GM19455 (cell line): Measurements from ENCODE around the gene ERCC6L.
"Not testable (repeated sequence)": the region's sequence is repeated elsewhere in the genome, so short reads cannot be mapped to it uniquely, and the experiment has no call there.

Experiments
- ATAC-seq: cut with Tn5 transposase; IDR thresholded peaks from one replicate; pipeline ENCODE4 v1.9.1; 2021; ENCODE audit not compliant: unreplicated experiment

ERCC6L gene

DNA sequence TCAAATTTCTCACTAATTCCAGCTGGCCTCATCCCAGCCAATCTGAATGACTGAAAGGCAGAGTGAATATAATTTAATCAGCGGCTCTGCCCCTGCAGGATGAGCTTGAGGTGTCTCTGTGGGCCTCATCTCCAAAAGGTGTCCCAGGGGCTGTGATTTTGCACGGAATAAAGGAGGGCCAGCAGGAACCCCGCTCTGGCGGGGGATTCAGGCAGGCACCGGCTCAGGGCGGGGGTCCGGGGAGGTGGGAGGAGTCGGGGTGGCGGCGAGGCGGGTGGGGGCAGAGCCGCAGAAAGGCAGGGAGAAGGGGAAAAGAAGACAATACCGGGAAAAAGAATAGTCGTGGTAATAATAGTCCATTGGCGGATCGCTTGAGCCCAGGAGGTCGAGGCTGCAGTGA, 16.0 kb upstream of the ERCC6L start:
- ATAC-seq = no peak

DNA sequence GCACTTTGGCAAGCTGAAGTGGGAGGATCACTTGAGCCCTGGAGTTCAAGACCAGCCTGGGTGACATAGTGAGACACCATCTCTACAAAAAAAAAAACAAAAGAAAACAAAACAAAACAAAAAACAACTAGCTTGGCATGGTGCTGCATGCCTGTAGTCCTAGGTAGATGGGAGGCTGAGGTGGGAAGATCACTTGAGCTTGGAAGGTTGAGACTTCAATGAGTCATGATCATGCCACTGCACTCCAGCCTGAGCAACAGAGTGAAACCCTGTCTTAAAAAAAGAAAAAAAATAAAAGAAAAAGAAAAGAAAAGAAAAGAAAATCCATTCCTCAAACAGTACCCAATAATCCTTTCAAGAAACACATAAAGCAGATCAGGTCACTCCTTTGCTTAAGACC, 14.9 kb upstream of the ERCC6L start:
- ATAC-seq = no peak

DNA sequence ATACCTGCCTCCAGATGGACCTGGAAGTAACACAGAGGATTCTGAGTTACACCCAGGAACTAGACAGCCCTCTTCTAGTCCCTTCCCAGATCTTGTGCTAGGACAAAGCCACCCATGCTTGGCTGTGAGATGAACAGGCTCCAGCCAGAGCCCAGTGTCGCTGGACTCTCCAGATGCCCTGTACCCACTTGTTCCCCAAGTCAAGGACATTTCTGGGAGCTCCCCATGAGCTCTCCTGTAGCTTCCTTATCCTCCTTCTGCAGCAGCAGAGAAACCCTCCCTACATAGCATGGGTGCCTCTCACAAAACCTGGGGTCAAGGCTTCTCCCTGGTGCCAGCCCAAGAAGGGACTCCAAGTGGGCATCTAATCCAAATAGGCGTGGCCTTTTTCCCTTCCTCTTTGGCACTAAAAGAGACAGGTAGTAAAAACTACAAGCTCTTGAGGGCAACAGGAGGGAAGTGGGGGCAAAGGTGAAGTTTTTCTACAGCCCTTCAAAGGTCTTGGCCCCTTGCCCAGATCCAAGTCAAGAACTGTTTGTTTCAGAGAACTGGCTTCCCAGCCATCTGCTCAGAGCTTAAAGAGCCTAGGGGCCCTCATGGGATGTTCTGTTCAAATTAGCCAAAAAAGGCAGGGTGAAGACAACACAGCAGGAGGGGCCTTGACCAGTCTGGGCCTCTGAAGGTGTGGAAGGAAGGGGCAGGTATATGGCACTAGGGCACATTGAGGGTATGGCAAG, 8.5 kb upstream of the ERCC6L start:
- ATAC-seq = no peak

DNA sequence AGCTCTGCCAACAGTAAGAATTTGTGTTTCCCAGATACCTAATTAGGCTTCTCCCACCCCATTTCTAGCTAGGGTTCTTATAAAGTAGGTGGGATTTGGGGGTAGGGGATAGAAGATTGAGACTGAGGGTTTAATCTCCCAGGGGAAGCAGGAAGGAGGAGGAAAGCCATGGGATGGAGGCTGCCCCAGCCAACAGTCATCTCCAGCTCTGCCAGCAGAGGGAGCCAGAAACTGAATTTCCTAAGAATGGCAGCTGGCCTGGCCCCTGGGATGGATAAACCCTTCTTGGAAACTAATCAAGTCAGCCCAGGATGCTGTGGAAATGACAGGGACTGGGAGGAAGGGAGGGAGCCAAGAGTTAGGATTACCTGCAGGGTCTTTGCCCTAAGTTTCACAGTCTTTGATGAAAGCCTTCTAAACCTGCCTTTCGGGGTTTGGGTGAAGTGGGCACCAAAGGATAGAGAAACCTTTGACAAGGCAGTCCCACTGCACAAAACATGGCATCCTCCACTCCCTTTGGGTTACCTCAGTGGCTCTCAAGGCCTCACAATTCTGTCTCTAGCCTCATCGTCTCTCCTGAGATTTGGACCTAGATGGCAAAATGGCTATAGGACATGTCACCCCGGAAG, 6.7 kb upstream of the ERCC6L start:
- ATAC-seq = no peak

DNA sequence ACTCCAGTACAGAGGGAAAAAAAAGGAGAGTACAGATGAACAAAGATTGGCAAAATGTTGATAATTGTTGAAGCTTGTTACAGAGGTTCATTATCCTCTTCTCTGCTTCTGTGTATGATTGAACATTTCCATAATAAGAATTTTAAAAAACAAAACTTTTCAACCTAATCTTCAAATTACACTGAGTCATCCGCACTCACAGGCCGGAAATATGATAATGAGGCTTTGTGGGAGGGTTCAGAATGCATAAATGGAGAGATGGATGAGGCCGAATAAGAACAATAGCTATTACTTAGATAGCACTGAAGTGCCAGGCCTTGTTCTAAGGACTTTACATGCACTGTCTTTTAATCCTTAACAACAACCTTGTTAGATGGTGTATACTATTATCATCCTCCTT, 4.6 kb upstream of the ERCC6L start:
- no peak for ATAC-seq

DNA sequence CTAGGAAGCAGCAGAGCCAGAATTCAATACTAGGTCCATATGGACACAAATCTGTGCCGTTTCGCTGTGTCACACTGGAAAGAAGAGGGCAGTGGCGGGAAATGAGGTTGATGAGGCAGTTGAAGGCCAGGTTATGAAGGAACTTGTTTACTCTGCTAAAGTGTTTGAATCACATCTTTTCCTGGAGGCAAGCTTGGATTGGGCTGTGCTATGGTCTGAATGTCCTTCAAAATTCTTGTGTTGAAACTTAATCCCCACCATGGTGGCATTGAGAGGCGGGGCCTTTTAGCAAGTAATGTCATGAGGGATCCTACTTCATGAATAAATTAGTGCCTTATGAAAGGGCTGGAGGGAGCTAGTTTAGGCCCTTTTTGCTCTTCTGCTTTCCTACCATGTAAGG, 2.1 kb upstream of the ERCC6L start:
- no peak for ATAC-seq

DNA sequence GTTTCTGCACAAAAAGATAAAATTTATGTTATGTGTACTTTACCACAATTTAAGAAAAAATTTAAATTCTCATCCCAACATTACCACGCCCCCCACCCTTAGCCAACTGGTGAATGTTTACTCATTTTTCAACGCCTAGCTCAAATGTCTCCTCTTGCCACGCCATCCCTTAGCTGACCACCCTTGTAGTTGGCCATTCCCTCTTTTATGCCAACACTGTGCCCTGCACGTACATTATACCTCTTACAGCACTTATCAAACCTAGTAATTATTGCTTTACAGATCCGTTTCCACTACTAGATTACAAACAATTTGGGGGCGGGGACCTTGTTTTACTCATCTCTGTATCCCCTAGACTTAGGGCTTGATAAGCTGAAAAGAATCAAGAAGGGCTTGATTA, 644 bp downstream of the ERCC6L start:
- no peak for ATAC-seq

DNA sequence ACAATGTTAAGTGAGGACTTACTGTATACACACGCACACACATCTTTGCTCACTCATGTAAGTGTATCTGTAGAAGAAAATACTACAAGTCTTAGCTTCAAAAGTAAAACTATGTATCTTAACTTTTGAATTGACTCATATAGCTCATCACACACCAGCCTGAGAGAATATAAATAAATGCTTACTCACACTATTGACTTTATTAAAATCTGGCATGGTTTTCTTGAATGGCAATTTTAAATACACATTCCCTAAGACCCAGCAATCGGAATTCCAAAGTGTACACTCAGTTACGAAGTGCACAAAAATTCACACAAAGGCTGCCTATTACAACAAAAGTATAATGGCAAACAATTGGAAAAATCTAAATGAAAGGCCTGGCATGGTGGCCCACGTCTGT, 2.0 kb downstream of the ERCC6L start:
- no peak for ATAC-seq

DNA sequence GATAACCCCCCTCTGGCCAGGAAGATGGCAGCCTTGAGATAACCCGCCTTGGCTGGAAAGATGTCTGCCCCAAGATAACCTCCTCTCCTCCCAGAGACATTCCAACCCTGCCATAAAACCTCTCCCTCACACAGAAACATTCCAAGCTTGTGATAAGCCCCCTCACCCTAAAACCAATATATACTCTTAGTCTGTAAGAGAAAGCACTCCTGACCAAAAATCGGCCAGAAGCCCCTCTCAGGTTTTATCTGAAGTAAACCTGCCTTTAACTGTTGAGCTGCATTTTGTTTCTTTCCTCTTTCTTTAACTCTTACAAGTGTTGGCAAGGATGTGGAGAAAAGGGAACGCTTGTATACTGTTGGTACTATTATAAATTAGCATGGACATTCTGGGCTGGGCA, 8.5 kb downstream of the ERCC6L start:
- ATAC-seq = no peak

DNA sequence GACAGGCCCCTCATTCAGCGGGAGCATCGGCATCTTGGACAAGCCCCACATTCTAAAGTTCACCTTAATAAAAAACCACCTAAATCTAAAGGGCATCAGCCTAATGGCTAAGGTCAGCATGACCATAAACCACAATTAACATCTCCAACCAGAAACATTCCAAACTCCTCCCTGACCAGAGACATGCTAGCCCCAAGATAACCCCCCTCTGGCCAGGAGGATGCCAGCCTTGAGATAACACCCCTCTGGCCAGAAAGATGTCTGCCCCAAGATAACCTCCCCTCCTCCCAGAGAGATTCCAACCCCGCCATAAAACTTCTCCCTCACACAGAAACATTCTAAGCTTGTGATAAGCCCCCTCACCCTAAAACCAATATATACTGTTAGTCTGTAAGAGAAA, 18.5 kb downstream of the ERCC6L start:
- ATAC-seq = not testable (repeated sequence)

DNA sequence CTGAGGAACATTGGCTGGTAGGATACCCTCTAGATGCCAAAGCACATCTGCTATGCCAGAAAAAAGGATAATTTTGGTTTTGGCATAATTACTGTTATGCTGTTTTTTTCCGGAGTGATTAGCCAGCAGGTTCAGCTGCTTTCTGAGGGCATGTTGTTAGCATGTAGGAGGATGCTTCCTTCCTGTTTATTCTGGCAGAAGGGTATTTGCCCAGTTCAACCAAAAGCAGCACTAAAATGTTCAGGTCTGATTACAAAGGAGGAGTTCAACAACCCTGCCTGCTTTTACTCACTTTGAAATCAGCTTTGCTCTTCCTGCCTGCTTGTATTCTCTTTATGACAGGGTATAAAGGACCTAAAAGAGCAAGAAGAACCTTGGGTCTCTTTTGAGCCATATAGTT, 21.9 kb downstream of the ERCC6L start:
- no peak for ATAC-seq

DNA sequence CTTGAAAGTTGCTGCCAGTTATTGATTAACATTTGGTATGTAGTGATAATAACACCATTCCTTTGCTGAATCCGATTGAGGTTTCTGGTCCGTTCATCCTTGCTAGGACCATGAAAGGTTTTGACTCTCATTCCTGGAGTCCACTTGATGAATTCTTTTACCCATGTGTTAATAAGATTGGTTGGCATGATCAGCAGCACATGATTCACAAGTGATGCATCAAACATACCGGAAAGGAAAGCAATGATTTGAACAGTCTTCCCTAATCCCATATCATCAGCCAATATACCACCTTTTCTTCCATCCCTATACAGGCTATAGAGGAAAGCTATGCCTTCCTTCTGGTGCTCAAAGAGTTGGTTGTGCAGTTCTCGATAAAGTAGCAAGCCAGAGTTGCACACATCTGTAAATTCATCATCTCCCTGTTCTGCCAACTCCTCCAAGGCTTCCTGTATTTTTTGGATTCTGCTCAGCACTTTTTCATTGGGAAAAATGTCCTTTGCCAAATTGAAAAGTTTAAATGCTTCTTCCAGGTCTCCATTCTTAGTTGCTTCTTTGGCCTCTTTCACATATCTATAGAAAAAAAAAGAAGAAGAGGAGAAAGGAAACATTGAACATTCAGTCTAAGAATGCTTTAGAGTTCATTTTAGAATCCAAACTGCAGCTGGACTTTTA, 30.6 kb downstream of the ERCC6L start:
- no peak for ATAC-seq

DNA sequence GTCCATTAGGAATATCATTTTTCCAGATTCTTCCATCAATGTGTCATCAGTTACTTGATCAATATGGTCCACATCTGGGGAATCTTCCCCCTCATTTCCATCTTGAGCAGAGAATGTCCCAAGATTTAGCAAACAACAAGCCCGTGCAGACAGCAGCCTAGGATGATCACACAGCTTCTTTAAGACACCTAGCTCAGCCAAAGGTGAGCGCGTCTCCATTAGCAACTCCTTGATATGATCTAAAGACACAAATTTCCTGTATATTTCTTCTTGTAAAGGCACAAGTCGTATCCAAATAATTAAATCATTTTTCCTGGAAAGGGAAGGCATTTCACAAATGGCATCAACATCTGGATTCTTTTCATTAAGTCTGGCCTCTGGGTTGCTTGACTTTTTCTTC, 31.5 kb downstream of the ERCC6L start:
- no peak for ATAC-seq

DNA sequence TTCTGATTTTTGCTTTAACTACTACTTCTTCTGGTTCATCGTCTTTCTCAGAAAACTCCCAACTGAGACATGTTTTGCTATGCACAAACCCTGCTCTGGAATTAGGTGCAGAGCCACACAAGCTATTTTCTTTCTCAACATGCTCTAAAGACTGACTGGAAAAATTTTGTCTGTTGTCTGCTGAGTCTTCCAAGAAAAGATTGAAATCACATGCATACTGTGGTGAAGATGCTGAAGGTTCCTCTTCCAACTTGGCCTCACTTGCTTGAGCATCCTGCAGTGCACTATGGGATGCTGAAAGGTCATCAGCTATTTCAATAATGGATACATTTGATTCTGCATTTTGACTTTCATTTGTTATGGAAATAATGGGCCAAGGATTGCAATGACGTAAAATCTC, 33.1 kb downstream of the ERCC6L start:
- no peak for ATAC-seq

DNA sequence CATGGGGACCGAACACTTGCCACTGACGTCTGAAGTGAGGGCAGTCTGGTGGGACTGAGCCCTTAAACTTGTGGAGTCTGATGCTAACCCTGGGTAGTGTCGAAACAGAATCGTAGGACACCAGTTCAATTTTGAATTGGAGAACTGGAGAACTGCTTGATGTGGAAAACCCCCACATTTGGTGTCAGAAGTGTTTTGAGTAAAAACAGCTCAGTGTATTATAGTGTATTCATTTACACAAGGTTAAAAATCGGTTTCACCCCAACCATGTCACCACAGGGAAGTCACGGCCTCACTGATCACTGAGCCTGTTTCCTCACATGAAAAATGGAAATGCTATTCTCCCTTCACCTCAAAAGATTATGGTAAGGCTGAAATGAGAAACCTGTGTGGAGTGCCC, 35.4 kb downstream of the ERCC6L start:
- no peak for ATAC-seq

DNA sequence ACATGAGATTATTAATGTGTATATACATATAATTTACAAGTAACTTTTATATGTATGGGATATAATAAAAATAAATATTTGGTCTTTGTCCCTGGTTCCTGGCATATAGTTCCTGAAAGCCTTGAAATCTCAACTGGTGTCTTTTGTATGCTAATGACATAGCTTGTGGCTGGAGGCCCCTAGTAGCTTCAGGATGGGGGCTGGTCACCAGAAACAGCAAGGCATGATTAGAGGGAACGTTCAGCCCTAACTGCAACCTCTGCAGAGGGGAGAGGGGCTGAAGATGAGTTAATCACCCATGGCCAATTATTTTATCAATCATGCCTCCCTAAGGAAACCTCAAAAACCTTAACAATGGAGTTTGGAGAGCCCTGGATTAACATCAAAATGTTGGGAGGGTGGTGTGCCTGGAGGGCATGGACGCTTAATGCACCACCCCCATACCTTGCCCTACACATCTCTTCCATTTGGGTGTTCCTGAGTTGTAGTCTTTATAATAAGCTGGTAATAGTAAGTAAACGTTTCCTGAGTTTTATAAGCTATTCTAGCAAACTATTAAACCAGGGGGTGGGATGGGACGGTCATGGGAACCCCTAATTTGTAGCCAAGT, 35.9 kb downstream of the ERCC6L start:
- no peak for ATAC-seq

DNA sequence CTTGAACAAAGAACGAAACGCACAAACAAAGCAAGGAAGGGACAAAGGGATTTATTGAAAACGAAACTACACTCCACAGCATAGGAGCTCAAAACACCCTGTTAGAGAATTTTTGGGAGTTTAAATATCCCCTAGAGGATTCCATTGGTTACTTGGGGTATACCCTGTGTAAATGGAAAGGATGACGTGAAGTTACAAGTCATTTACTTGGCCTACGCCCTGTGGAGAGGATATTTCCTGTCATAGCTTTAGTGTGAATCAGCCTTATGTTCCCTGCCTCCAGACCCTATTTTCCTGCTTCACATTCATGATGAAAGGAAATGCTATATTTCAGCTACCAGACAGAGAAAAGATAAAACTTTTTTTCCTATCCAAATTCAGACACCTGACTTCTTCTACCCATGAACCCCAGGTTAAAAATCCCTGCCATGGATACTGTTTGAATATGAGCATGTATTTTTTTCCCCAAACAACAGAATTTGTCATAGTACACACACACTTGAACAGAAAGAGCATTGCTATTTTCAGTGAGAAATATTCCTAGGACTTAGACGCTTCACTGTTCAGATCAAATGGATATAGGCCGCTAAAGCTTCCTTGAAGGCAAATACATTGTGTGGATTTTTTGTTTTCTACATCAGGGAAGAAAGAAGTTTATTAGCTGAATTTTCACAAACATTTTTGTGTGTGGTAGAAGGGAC, 36.8 kb downstream of the ERCC6L start:
- ATAC-seq = no peak

DNA sequence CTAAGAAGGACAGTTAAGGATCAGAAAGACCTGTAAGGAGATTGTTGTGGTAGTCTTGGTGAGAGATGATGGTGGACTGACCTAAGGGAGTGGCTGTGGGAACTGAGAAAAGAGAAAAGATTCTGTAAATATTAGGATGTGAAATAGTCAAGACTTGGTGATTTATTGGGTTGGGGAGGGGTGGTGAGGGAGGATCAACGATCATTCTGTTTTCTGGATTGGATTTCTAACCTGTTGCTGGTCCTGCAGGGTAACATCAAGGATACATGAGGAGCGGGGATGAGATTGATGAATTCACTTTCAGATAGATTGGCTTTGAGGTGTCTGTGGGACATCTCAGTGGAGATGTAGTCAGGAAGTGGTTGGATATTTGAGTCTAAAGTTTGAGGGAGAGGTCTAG, 55.9 kb downstream of the ERCC6L start:
- ATAC-seq = no peak

DNA sequence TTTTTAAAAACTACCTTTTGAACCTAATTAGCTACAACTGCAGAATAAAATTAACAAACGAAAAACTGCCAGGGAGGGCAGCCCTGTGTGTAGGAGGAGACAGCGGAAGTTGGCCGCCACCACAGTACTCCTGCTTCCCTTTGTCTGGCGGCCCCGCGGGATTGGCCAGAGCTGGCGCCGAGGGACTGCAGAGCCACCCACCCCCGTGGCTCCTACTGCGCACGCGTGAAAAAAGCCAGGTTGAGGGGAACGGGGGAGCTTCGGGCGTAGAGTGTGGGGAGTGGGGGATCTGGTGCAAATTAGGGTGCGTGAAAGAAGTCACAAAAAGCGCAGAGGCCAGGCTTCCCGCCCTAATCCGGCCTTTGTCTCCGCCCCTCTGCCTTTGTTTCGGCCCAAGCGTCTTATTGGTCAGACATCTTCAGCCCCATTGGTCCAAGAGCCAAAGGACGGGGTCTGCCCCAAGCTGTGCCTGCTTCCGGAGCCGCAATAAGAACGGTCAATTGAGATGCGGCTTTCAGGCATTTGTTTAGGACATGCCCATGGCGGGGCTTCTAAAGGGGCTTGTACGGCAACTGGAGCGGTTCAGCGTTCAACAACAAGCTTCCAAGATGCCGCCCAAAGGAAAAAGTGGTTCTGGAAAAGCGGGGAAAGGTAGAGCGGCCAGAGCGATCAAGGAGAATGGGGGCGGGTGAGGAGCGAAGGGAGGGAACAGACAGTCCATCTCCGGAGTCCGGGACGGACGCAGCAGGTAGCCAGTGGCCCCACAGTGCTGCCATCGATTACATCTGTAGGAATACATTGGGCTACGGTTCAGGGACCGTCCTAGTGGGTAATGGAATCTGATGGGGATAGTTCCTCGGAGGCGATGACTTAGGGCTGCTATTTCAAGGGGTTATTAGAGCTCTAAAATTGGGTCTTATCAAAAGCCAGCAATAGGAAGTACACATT, 57.4 kb downstream of the ERCC6L start, which contains the start of gene PIN4:
Gene PIN4, plus strand, starts transcription at position 580 of the 948 bp plus-strand sequence. Its CDS starts 29 bp downstream, at position 609.
- peak; percentile 98 for ATAC-seq

DNA sequence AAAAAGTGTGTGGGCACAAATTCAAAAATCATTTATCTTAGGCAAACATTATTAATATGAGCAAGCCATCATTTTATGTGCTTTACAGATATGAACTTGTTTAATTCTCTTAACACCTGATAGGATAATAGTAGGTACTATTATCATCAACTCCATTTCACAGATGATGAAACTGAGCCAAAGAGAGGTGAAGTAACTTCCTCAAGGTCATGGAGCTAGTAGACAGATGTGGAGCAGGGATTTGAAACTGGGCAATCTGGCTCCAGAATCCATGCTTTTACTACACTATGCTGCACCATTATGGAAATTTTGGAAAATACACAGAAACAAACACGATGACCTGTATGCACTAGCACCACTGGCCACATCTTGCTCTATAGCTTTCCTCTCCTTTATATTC, 58.3 kb downstream of the ERCC6L start:
- ATAC-seq = no peak
